Gastroesophageal sphincter (tissue), 4 donors: ENCODE measurements around the gene LEMD1. TPM values are rescaled to one million over a fixed set of nuclear protein-coding genes. Genes with fewer than 3 reads are reported as not detected.

Experiments used
- ATAC-seq: fragments of 150-250 bp; one replicate; pipeline ENCODE4 v1.9.1; 2016; ENCODE audit warnings: mild to moderate bottlenecking, moderate library complexity
- H3K27ac ChIP-seq, 4 donors: fragments of 200-600 bp; sonication (generic) in 3 of 4; 1 replicate in 3 of 4; 2 replicates in 1 of 4; pipeline ENCODE4 v1.5.1; 2016 to 2019
- H3K27me3 ChIP-seq: fragments of 200-600 bp; sonication (generic); one replicate; pipeline ENCODE4 v1.5.1; 2019
- H3K36me3 ChIP-seq, 2 donors: fragments of 200-600 bp; sonication (generic); one replicate each; pipeline ENCODE4 v1.5.1; 2019; ENCODE audit warnings: control low read depth in 1 of 2
- H3K4me1 ChIP-seq, 3 donors: fragments of 200-600 bp; sonication (generic); 1 replicate in 2 of 3; 2 replicates in 1 of 3; pipeline ENCODE4 v1.5.1; 2016 to 2019; ENCODE audit warnings: control low read depth in 2 of 3
- H3K4me3 ChIP-seq, 2 donors: fragments of 200-600 bp; sonication (generic); one replicate each; pipeline ENCODE4 v1.5.1; 2019; ENCODE audit warnings: mild to moderate bottlenecking in 1 of 2, moderate library complexity in 1 of 2
- H3K9me3 ChIP-seq, 3 donors: fragments of 200-600 bp; sonication (generic); one replicate each; pipeline ENCODE4 v1.5.1; 2017 to 2019; ENCODE audit warnings: control low read depth in 2 of 3
- EP300 ChIP-seq: sonication (generic); formaldehyde crosslinking; IDR thresholded peaks from one replicate; pipeline ENCODE4 v1.6.1; 2017; ENCODE audit warnings: antibody characterized with exemption, mild to moderate bottlenecking
- POLR2A ChIP-seq, 2 donors: fragments of 450-650 bp; IDR thresholded peaks; one replicate each; pipeline ENCODE4 v1.6.1; 2017; ENCODE audit warnings: antibody characterized with exemption in 2 of 2, mild to moderate bottlenecking in 2 of 2, moderate library complexity in 1 of 2
- POLR2AphosphoS5 ChIP-seq: sonication (generic); formaldehyde crosslinking; IDR thresholded peaks from one replicate; pipeline ENCODE4 v1.6.1; 2017; ENCODE audit warnings: antibody characterized with exemption
- WGBS, 2 donors: methylation state at CpG; one replicate each; pipeline ENCODE4 v1.1.5; 2018; ENCODE audit warnings: low coverage in 1 of 2; 5-methylcytosine and 5-hydroxymethylcytosine counted together
- total RNA-seq, 4 donors: library from RNA; depleted of rRNA; stranded (reverse); fragments of >200 nt; gene quantifications; one replicate each; pipeline ENCODE4 v1.1.0, GENCODE V29; 2016
- TF ChIP-seq, protein P1 (sequence below), 4 experiments: fragments of 200-600 bp in 2 of 4; fragments of 450-650 bp in 2 of 4; sonication (generic) in 1 of 4; IDR thresholded peaks; one replicate each; pipeline ENCODE4 v1.5.1; 2017 to 2019; ENCODE audit warnings: antibody characterized with exemption in 4 of 4, mild to moderate bottlenecking in 2 of 4, moderate library complexity in 2 of 4

Gene LEMD1
- total RNA-seq, 4 donors from 2014 or later: not detected

DNA sequence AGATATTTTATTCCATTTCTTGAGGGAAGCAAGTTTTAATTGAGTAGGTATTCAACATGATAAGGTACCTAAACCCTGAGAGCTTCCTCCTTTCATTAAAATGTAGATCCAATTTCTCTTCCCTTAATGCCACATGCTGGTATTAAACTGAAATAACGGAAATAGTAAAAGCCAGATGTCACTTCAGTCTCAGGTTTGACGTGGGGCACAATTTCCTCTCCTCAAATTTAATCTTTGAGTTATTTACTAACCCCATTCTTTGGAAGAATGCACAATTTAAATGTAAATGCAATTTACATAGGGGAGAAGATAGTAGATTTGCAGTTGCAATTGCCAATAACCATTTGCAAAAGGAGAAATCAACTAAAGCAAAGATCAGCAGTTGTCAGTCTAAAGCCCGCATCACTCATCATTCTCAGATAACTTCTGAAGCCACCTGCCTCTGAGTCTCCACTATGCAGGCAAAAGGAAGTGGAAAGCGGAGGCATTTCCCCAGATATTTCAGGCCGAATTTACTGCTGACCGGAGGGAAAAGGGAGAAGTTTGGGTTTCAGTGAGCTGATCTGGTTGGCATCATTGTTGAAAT lies 2.1 kb upstream of the LEMD1 start:
- no peaks in the 10 kb centered on the region for H3K4me1 ChIP-seq
- H3K27me3 ChIP-seq: peaks cover 14% of the 10 kb centered on the region
- H3K36me3 ChIP-seq: no peaks in the 10 kb centered on the region
- ATAC-seq: no peak
- H3K4me3 ChIP-seq: no peak overlapping the region
- TF ChIP-seq POLR2A (IDR thresholded peaks at IDR 0.05): no peak
- no peaks in the 10 kb centered on the region for H3K9me3 ChIP-seq
- 78 to 85% methylated on average over 6 of the region's 6 CpGs for WGBS, 2 donors
- H3K27ac ChIP-seq: no peak overlapping the region

DNA sequence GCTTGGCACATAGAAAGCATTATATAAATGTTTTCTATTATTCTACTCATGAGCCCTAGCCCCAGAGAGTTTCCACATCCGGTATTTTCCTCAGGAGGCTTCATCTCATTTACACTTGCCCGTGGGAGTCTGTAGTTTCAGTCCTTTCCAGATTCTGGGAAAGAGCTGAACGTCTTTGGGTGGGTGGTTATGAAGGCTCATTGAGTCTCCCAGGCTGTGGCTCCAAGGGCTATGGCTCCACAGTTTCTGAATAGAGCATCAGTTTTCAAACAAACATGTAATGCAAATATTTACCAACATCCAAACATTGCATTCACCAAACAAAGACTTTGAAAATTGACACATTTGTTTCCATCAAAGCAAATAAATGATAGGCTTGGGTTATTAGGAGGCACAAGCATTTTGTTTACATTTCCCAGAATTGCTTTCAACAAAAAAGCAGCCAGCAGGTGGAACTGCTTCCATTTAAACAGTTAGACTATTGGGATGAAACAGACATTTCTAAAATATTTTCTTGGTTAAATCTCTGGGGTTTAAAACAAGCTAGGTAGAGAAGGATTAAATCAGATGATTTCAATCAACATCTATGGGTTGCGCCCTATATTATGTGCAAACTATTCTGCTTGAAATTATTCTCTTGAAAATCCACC lies 1.3 kb upstream of the LEMD1 start:
- no peak for TF ChIP-seq POLR2A (IDR thresholded peaks at IDR 0.05)
- TF ChIP-seq, protein P1, sequence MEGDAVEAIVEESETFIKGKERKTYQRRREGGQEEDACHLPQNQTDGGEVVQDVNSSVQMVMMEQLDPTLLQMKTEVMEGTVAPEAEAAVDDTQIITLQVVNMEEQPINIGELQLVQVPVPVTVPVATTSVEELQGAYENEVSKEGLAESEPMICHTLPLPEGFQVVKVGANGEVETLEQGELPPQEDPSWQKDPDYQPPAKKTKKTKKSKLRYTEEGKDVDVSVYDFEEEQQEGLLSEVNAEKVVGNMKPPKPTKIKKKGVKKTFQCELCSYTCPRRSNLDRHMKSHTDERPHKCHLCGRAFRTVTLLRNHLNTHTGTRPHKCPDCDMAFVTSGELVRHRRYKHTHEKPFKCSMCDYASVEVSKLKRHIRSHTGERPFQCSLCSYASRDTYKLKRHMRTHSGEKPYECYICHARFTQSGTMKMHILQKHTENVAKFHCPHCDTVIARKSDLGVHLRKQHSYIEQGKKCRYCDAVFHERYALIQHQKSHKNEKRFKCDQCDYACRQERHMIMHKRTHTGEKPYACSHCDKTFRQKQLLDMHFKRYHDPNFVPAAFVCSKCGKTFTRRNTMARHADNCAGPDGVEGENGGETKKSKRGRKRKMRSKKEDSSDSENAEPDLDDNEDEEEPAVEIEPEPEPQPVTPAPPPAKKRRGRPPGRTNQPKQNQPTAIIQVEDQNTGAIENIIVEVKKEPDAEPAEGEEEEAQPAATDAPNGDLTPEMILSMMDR (IDR thresholded peaks at IDR 0.05): no peak
- TF ChIP-seq POLR2AphosphoS5: no peak
- TF ChIP-seq EP300: no peak
- no peaks in the 10 kb centered on the region for H3K9me3 ChIP-seq
- H3K27me3 ChIP-seq: peaks cover 14% of the 10 kb centered on the region
- no peaks in the 10 kb centered on the region for H3K36me3 ChIP-seq
- no peak overlapping the region for H3K27ac ChIP-seq
- no peak overlapping the region for H3K4me3 ChIP-seq
- WGBS, 2 donors: 48 to 77% methylated on average over 2 to 4 of the region's 4 CpGs
- no peaks in the 10 kb centered on the region for H3K4me1 ChIP-seq
- ATAC-seq: no peak

DNA sequence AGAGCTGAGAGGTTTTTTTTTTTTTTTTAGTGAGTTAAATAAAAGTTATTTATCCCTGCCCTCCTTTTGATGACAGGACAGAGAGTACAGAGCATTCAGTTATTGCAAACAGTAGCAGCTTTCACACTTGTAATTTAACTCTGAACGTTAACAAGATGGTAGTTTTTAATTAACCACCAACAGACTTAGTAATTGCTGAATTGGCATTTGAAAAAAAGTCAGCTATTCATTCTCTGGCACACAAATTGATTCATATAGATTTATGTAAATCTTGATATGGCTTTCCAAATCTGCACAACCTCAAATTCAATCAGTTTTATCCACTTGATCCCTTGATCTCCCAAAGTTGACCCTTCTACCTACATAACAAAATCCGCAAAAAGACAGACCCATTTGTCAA lies 918 bp downstream of the LEMD1 start:
- Histone ChIP-seq H3K27ac (no peak overlapping the region), H3K4me1 (no peaks in the 10 kb centered on the region), H3K36me3 (no peaks in the 10 kb centered on the region), H3K27me3 (peaks cover 14% of the 10 kb centered on the region), H3K4me3 (no peak overlapping the region), H3K9me3 (no peaks in the 10 kb centered on the region)
- WGBS, 2 donors: 68 to 88% methylated on average over 2 of the region's 2 CpGs
- TF ChIP-seq POLR2A (IDR thresholded peaks at IDR 0.05) (no peak), EP300 (no peak)
- TF ChIP-seq, protein P1 (IDR thresholded peaks at IDR 0.05): no peak
- no peak for ATAC-seq

DNA sequence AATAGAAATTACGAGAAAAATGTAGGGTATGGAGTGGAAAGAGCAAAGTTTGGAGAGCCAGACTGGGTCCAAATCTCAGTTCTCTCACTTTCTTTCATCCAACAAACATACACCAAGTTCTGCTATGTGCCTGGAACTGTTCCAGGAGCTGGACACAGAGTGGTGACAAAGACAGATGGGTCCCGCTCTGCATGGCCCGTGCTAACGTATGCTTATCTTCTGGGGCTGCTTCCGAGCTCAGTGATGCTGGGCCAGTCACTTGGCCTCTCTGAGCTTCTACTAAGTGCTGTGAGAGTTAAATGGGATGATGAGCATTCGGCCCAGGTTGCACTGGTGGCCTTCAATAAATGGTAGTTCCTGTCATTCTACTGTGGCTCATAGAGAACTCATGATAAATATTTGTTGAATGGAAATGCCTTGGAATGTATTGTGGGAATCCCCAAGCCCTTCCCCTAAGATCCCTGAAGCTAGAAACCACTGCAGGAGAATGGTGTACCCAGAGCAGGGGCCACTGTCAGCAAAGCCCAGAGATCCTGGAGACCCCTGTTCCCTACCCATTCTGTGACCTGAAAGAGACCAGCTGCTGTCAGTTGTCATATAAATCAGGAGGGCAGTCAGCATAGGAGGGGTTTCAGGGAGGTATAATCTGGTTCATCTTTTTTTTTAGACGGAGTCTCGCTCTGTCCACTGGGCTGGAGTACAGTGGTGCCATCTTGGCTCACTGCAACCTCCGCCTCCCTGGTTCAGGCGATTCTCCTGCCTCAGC lies 3.8 kb downstream of the LEMD1 start:
- no peaks in the 10 kb centered on the region for H3K27me3 ChIP-seq
- H3K36me3 ChIP-seq: no peaks in the 10 kb centered on the region
- no peak for TF ChIP-seq EP300
- TF ChIP-seq, protein P1 (IDR thresholded peaks at IDR 0.05): no peak
- no peak for TF ChIP-seq POLR2AphosphoS5
- no peak for TF ChIP-seq POLR2A (IDR thresholded peaks at IDR 0.05)
- H3K27ac ChIP-seq: no peak overlapping the region
- no peaks in the 10 kb centered on the region for H3K9me3 ChIP-seq
- no peak overlapping the region for H3K4me3 ChIP-seq
- no peaks in the 10 kb centered on the region for H3K4me1 ChIP-seq
- ATAC-seq: no peak
- 77 to 90% methylated on average over 1 to 10 of the region's 10 CpGs for WGBS, 2 donors

DNA sequence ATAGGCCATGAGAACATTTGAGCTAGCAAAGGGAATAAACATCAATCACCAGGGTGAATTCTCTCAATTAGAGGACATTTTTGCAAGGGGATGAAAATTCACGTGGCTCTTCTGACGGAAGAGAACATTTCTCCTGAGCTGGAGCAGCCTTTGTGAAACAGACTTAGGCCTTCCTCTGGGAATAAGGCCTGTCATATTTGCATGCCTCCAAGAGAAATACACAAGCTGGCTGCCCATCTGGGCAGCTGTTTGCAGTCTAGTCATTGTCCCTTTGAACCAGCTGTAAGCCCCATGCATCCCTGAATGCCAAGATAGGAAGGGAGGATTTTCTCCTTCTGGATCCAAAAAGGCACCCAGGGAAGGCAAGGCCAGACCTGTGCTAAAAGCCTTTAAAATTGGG lies 5.5 kb downstream of the LEMD1 start:
- H3K9me3 ChIP-seq: no peaks in the 10 kb centered on the region
- no peaks in the 10 kb centered on the region for H3K36me3 ChIP-seq
- no peaks in the 10 kb centered on the region for H3K27me3 ChIP-seq
- H3K4me1 ChIP-seq: no peaks in the 10 kb centered on the region
- ATAC-seq: peak; percentile 51
- 71% methylated on average over 2 of the region's 2 CpGs; no CpG with 5 or more reads in 1 of the 2 donors for WGBS, 2 donors
- H3K27ac ChIP-seq: peak overlapping the region in 1 of 4 donors; percentile 9
- TF ChIP-seq, protein P1 (IDR thresholded peaks at IDR 0.05): no peak
- TF ChIP-seq POLR2A (IDR thresholded peaks at IDR 0.05) (no peak), EP300 (no peak), POLR2AphosphoS5 (no peak)
- no peak overlapping the region for H3K4me3 ChIP-seq
